GM18517 (cell line): ENCODE data around the gene MDFI.

Experiments
- ATAC-seq: cut with Tn5 transposase; IDR thresholded peaks from one replicate; pipeline ENCODE4 v1.9.1; 2021; ENCODE audit warnings: mild to moderate bottlenecking, moderate library complexity; ENCODE audit not compliant: unreplicated experiment

Gene MDFI

DNA sequence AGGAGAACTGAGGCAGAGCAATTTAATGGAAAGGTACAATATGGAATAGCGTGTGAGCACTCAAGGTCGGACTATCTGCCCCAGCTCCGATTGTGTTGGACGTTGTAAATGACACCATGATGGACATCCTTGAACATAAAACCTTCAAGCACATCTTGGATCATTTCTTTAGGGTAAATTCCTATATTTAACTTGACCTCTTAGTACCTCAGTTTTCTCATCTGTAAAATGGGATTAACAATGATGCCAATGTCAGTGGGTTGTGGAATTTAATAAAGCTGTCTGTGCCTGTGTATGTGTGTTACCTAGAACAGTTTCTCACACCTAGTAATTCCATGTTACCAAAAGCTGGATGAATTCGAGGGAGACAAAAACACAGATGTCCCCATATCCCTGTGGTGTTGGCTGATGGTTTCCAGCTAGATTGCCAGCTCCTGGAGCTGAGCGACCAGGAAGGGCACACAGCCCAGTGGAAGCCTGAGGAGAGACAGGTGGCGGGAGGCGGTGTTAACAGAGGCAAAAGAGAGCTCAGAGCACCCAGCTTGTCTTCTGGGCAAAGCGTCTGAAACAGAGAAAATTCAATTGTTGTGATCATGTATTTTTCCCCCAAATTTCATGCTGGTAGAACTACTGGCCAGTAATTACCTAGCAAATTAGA is 32.6 kb downstream of the MDFI start:
- ATAC-seq: no peak

DNA sequence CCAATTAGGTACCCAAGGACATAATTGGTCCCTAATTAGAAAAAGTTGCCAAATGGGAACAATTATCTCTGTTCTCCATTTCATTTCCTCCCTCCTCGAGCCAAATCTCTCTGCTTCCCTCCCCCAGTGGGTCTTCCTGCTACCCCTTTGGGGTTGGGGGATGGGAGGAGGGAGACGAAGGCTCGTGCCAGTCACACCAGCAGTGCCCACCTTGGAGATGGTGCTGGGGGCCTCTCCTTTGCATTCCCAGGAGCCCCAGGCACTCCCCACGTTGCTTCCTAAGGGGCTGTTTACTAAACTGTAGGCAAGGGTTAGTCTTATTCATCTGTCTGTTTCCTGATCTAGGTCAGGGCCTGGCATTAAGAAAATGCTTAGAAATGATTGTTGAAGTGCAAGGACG is 33.1 kb downstream of the MDFI start:
- no peak for ATAC-seq

DNA sequence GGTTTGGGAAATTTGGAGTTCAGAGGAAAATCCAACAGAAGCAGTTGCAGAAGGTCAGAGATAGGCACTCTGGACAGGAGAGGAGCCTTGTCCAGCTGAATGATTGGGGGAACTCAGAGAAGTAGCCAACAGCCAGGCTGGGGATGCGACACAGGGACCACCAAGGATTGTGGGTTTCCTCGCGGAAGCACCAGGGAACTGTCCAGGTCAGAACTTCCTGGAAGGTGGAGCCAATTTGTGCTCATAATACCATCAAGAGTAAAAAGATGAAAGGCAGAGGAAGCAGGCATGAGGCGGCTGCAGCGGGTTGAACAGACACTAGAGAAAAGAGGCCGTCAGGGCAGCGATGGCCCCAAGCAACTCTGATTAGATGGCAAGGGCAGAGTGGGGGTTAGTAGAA is 33.7 kb downstream of the MDFI start:
- ATAC-seq: no peak

DNA sequence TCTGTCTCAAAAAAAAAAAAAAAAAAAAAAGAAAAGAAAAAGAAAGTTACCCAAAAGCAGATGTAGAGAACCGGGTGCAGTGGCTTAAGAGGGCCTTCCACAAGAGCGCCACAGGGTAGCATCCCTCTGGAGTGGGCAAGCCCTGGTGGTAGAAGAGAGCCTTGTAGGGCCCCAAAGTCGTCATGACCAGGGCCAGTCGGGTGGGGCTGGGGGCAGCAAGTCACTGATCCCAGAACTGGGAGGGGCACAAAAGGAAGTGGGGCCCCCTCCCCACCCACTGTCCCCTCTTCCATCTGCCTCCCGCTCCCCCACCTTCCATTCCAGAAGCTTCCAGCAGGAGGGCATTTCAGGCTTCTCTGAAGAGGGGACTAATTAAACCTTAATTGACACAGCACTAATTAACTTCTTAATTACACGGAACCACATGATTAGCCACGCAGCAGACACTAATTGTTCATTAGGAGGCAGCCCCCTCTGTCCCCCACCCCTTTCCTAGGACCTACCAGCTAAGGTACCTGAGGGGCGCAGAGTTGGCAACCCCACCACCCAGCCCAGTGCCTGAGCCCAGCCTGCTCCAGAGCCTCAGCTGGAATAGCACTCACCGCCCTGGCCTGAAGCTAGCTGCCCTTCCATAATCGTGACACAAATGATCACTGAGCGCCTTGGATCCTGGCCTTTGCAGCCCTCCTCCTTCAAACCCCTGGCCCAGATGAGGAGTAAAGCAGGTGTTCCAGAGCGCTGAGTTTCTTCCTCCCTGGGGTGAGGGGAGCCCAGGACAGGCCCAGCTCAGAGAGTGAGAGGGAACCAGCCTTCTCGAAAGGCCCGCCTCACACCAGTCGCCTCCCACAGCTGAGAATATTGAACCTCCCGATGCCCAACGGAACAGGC is 34.8 kb downstream of the MDFI start:
- no peak for ATAC-seq

DNA sequence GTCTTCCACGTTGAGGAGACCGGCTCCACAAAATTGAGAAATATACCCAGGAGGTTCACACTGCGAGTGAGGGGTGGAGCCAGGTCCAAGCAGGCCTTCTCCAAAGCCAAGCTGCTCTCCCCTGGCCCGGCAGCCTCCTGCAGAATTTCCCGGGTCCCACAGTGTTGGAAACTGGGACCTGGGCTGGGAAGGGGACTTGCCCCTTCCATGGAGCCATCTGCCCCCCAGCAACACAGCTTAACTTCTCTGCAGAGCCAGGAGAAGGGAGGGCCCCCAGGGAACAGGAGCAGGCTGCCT is 35.4 kb downstream of the MDFI start:
- ATAC-seq: no peak

DNA sequence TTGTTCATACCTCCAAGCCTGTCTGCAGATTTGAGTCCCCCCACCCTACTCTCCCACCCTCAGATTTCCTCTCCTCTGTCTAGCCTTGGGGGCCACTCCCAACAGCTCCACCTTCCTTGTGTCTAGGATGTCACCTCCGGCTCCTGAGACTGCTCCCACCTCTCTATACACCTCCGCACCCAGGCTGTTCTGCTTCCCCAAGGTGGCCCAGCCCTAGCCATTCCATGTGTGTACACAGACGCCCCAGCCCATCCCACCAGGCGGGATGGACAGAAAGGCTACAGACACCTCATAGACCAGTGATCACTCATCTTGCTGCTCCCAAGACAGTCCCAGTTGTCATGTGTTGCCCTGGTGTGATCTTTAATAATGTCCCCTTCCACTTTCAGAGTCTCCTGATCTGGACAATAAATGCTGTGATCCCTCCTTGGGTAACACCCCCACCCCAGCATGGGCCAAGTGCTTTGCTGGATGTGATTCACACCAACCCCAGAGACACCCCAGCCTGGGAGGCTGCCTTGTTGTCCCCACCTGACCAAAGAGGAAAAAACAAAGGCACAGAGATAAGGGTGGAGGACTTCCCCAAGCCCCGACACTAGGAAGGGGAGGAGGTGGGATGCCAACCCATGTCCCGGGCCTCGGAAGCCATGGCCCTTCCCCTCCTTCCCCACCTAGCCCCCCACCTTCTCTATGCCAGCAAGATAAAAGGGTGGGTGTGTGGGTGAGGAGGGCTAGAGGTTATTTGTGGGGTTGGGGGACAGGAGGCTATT is 36.1 kb downstream of the MDFI start:
- ATAC-seq: no peak

DNA sequence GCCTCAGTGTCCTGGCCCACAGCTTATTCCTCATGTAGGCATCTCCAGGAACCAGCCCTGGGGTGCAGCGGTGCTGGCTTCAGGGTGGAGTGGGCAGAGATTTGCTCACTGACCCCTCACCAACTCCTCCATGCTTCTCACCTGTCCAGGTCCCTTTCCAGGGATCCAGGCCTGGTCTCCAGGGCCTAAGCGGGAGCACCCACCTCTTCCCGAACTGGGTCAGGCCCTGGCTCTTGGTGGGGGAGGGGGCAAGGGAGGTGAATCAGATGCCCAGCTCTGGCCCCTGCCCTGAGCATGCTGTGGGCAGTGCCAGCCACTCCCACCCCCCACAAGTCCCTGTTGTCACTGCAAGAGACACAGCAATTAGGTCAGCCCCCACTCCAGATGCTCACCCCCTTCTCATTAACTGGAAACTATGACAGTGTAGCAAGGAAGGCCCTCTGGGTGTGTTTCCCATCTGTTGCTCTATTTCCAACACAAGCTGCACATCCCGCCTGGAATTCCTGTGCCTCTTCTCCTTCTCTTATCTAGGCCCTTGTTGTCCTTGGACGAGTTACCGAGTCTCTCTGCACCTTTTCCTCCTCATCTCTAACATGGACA is 37.0 kb downstream of the MDFI start:
- no peak for ATAC-seq

DNA sequence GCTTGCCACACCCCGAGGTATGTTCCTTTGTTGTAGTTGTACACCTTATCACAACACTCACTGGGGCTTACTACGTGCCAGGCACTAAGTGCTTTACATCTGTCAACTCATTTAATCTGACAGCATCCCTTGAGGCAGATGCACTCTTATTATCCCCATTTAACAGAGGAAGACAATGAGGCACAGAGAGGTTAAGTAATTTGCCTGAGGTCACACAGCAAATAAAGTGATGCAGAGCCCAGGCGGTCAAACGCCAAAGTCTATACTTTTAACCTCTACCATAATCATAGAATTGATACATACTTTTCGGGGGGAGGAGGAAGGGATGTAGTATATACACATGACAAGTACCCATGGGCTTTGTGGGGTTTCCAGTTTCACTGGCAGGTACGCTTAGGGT is 37.7 kb downstream of the MDFI start:
- no peak for ATAC-seq

DNA sequence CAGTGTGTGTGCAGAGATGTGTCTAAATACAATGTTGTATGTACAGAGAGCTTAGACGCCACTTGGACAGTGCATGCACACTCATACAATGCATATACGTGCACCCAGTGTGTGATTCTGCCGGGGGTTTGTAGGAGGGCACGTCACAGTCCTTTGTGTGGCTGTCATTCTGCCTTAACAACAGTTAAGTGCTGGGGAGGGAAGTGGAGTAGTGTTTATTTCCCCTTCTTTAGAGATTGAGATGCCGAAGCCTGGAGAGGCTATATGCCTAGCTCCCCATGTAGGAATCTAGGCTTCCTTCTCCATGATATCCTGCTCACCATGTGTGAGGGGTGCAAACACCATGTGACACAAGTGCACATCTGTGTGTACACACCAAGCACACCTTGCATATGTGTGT is 38.2 kb downstream of the MDFI start:
- no peak for ATAC-seq

DNA sequence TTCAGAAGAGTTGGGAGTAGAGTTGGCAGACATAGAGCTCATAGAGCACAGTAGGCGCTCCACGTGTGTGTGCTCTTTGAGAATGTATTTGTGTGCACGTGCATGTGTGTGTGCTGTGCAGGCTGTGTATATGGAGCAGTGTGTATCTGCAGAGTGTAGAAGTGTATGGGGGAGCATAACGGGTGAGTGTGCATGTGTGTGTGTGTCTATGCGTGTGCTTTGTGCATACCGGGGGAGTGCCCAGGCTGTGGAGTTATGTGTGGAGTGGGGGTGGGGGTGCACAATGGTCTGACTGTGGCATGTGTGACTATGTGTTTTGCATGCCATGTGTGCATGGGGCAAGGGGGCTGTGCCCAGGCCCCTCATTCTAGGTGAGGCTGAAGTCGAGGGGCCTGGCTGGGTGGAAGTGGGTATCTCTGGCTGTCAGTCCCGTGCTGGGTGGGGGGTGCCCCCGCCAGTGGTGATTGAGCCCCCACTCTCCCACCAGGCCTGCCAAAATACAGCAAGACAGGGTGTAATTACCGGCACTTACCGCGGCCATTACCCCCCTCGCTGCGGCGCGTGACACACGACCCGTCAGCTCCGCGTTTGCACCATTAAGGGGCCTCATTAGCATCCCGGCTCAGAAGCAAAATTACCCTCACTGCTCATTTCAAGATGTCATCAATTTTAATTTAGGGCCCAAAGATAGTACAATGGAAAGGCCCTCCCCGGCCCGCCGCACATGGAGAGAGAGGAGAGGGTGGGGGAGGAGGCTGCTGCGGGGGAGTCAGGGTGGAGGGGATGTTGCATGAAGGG is 39.1 kb downstream of the MDFI start:
- no peak for ATAC-seq

DNA sequence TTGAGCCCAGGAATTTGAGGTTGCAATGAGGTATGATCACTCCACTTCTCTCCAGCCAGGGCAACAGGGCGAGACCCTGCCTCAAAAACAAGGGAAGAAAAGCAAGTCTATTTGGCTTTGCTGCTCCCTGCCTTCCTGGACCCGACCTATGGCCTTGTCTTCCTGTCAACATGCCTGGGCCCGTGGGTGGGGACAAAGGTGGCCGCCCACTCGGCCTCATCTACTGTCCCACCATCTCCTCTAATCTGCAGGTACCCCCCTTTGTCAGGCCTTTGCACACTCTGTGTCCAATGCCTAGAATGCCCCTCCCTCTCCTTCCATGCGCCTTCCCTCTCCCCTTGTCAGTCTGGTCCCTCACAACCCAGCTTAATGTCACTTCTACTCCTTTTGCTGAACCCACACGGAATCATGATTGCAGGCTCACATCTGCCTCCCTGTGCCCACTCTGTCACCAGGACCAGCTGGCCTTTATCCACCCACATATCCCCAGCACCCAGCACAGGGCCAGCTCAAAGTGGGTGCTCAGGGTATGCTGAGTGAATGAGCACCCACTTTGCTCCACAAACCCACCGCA is 40.3 kb downstream of the MDFI start:
- ATAC-seq: no peak

DNA sequence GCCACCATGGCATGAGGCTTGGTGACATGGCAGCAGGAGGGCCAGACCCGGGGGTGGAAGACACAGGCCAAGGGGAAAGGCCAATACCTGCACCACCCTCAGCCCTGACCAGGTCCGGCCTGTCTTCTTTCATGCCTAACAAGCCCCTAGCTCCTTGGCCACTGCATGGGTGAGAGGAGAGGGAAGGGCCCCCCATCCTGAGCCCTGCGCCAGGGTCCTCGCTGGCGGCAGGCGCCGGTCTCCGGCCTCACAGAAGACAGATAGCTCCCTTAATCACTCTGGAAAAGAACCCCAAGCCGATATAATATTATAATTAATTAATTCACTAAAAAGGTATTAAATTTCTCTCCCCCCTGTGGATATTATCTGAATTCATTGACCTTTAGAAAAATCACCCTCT is 41.4 kb downstream of the MDFI start:
- ATAC-seq: no peak

DNA sequence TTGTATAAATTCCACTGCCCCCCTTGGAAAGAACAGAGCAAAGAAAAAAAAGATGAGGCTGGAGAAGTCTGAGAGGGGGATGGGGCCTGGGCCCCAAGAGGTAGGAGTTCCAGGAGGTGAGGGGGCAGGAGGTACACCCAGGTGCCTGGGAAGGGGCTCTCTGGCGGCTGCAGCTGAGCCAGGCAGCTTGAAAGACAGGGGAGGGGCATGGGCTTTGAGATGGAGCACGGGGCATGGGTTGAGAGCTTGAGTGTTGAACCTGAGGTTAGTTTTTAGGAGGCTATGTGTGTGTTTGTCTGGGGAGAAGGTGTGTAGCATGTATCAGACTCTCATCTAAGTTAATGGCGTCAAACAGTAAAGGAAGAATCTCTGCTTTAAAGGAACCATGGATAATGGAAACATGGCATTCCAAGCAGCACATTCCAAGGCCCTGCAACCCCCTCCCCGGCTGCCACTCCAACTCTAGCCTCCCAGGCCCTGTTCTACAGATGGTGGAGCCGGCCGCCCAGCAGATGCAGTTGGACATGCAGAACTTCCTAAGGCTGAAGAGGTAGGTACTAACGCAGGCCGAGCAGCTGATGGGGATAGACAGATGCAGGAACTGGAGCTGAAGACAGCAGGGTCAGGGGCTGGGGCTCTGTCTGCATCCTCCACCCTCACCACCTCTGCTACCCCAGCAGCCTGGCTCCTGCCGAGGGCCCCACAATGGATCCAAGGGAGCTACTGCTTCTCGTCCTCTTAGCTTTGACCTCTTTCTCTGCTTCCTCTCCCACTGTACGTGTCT is 42.1 kb downstream of the MDFI start:
- ATAC-seq: no peak

DNA sequence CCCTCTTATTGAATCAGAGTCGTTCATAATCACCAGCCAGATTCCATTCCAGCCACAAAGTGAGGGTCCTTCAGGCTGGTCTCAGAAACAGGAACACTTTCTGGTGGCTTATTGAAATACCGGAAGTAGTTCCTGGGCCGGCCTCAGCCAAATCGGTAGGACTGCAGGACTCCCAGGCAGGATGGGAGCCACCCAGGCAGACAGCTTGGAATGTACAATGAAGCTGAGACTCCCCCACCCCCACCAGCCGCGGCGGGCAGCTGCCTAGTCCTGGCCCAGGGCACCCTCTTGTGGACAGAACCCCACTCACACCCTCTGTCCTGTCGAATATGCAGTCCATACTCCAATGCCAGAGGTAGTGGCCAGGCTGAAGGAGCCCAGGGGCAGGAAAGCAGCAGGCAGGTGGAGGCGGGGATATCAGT is 43.8 kb downstream of the MDFI start:
- peak; percentile 63 for ATAC-seq

DNA sequence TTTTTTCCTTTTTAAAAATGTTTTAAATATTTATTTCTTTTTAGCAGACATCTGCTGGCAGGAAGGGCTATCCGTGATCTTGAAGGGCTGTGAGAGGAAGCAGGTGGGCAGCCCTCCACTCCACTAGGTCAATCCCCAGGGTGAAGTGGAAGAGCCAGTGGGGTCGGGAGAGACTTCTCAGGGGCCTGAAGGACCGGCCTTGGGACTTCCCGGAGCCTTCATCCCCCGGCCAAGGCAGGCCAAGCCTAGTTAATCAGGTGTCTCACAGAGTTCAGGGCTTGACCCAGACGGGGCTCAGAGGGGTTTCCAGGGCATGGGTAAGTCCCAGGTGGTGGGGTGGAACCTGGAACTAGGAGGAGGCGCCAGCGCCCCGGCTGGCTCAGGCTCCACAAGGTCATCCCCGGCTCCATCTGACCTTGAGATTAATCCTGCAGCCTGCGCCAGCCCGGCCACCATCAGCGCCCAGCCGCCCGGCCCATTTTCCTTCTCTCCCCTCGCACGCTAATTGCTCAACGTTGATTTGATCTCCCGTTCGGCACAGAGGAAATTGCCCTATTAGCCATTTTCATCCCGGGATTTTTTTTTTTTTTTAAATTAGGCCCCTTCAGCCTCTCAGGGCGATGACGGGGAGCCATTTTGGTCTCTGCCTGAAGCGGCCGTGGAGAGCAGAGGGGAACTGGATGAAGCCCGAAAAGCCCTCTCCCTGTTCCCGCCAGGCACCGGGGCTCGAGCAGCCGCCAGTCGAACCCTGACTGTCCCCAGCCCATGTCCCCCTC is 44.4 kb downstream of the MDFI start:
- ATAC-seq: peak; percentile 16

DNA sequence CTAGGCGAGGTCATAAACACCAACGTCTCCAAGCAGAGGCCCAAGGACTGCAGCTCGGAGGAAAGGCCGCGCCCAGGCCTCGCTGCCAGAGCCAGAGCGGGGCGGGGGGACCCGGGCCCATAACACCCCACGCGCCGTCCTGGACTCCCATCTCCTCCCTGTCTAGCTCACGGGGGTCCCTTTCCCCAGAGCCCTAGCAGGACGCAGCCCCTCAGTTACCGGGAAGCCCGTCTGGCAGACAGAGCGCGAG is 44.9 kb downstream of the MDFI start:
- no peak for ATAC-seq

DNA sequence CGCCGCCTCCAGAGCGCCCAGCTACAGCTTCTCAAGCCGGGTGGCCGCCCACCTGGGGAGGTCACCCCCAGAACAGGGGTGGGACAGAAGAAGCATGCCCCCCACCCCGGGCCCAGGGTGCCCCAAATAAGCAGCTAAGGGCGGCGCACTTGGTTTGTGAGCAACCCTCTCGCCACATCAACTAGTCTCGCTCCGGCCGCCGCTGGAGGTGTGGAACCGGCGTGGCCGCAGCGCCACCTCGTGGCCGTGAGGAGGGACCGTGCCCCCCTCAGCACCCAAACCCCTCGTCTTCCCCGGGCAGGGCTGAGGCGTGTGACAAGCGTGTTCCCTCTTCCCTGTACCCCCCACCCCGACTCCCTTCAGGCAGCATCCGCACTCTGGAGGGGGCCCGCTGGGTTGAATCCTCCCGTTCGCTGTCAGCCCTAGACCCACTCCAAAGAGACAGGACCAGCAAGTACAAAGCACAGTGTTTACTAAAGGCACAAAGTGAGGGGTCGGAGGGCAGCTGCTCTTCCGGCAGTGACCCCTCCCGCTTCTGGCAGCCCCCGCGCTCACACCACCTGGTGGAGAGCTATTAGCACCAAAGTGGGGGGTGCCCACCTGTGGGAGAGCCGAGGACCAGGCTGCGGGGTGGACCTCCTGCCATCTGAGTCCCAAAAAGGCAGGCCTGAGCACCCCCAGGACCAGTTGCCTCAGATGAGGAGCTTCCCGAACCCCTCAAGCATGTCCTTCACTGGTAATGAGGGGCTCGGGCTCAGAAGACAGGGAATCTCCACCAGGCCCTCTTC is 45.4 kb downstream of the MDFI start:
- ATAC-seq: no peak
